ENCODE data around the gene SCD5.

DNA sequence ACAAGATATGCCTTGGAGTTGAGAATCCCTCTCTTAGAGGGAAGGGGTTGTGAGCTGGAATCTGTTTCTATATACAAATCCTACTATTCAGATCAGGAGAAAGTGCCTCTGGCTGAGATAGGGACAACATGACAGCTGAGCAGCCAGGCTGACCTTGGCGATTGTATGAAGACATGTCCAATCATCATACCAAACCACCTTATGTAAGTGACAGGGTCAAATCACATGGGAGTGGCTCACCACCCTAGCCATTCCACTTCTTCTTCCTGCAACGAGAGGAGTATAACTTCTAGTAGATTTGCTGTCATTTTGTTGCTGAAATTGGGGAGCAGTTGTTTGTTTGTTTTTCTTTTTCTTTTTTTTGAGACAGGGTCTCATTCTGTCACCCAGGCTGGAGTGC is 188.6 kb downstream of the SCD5 start:
- TF ChIP-seq POLR2A (IDR thresholded peaks at IDR 0.05; ENCODE audit: control extremely low read depth in 1 of 2, low read depth in 2 of 2, low read length in 2 of 2) (no peak), POLR2AphosphoS5 (IDR thresholded peaks at IDR 0.05; ENCODE audit: low read depth, low read length) (no peak)
